ENCODE data around the gene PPM1E. TPM values are rescaled to one million over a fixed set of nuclear protein-coding genes. Genes with fewer than 3 reads are reported as not detected.

The PPM1E gene
- polyA plus RNA-seq, 1 donor, result 1.3 TPM

DNA sequence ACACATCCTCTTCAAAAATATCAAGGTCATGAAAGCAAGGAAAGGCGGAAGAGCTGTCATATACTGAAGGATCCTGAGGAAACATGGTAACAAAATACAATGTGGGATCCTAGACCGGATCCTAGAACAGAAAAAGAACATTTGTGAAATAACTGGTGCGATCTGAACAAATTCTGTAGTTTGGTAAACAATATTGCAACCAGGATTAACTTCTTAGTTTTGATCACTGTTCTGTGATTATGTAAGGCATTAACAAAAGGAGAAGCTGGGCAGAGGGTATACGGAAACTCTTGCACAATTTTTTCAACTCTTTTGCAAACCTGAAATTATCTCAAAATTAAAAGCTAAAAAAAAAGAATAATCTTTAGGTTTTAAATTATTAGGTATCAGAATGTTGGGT lies 241.3 kb downstream of the PPM1E start:
- DNase-seq (ENCODE audit: low read depth), result no peak

DNA sequence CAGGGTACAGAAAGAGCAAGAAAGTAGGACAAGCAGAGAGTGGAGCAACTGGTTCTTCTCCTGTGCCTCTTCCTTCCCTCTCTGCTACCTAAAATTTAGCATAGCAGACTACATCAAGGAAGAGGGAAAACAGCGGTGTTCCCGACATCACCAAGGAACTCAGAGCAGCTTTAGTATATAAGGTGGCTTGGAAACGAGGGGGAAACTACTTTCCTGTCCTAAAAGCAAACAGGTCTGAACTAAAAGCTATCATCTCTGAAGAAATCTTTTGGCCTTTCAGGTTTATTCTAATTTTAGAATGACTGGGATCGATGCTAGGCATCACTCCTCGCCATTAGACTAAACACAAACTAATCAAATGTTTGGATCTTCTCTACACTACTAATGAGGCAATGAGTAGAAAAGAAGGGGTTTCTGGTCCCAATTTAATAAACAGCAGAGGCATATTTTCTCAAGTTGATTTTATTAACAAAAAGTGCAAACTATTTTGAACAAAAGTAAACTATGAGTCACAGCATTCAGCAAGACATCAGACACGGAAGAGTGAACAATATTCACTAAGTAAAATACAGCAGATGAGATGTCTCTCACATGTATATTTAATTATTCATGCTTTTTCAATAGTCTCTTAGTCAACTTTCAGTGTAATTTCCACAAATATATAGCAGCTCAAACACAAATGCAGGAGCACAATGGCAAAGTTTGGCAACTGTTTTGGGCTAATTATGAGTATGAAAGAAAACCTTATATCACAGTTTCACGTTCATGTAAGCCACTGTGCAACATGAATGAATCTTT lies 242.3 kb downstream of the PPM1E start:
- no peak for DNase-seq (ENCODE audit: low read depth)

DNA sequence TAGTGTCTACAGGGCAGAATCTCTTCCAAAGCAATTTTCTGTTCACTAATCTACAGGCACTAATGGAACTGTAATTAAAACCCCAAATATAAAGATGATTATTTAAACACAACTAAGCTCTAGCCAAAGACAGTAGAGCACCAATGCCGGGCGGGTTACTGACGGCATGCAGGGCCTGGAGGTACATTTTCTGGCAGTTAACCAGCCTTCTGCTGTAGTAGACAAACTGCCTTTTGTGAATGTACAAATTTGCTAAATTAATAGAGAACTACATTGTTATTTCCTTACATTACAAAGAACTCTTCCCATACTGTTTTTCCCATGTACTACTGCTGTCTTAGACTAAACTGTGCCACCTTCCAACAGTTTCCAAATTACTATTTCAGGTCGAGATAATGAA lies 243.2 kb downstream of the PPM1E start:
- DNase-seq (ENCODE audit: low read depth), result no peak

DNA sequence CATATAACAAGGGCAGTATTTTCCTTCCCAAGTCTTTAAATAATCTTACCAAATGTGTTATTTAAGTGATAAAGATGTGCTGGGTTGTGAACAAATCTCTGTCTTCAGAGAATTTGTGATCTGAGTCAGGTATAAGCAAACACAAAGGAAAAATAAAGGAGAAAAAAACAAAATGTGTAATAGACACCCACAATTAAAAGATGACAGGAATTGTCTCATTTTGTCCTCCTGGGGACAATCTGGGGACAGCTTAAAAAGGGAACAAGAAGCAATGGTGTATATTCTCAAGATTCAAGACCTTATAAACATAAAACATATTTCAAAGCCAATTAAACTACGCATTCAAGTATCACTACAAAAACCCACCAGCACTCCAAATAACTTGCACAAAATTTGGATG lies 243.8 kb downstream of the PPM1E start:
- no peak for DNase-seq (ENCODE audit: low read depth)

DNA sequence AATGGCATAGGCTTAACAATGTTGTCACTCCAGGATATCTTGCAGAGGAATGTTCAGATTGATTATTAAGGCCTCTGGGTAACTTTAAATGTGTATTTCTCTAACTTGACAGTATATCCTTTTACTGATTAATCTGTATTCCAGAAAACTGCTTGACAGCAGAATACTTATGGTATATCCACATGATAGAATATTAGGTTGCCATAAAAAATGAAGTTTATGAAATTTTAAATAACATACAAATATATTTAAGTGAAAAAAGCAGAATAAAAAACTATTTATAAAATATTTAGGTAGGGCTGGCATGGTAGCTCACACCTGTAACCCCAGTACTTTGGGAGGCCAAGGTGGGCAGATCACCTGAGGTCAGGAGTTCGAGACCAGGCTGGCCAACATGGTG lies 244.4 kb downstream of the PPM1E start:
- no peak for DNase-seq (ENCODE audit: low read depth)

DNA sequence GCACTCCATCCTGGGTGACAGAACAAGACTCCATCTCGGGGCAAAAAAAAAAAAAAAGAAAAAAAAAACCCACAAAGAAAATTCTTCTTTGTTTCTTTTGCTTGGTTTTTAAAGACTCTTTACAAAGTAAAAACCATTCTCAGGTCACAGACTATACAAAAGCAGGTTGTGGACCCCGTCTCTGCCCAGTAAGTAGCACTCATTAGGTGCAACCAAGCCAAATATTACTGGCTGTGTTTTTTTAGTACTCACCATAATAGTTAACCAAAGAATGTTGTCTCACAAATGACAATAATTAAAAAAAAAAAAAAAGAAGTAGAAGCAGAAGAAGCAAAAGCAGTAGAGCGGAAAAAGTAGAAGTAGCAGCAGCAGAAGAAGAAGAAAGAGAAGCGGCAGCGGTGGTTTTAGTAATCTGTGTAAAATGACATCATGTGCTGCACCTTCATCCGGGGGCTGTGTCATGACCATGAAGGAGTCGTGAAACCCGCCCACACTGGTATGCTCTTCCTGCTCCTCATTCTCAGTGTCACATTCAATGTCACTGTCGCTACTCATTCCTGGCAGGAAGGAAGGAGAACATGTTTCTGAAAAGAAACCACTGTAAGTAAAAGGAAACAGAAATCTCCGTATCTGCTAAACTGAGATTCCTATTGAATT lies 245.6 kb downstream of the PPM1E start:
- DNase-seq (ENCODE audit: low read depth), result no peak

DNA sequence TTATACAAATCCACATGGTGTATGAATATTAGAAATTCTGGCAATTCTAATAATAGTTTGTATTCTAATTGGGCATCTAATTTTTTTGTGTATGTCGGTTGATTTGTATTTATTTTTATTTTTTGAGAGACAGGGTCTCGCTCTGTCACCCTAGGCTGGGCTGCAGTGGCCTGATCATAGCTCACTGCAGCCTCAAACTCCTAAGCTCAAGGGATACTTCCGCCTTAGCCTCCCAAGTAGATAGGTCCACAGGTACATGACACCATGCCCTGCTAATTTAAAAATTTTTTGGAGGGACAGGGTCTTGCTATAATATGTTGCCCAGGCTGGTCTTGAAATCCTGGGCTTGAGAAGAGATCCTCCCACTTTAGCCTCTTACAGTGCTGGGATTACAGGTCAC lies 246.5 kb downstream of the PPM1E start:
- no peak for DNase-seq (ENCODE audit: low read depth)

DNA sequence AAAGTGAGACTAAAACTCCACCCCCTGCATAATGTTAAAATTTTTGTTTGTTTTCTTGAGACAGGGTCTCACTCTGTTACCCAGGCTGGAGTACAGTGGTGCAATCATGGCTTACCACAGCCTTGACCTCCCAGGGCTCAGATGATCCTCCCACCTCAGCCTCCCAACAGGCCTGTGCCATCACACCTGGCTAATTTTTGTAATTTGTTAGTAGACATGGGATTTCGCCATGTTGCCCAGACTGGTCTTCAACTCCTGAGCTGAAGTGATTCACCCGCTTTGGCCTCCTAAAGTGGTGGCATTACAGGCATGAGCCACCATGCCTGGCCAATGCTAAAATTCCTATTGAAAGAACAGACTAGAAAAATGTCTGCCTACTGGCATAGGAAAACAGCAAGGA lies 247.2 kb downstream of the PPM1E start:
- no peak for DNase-seq (ENCODE audit: low read depth)

DNA sequence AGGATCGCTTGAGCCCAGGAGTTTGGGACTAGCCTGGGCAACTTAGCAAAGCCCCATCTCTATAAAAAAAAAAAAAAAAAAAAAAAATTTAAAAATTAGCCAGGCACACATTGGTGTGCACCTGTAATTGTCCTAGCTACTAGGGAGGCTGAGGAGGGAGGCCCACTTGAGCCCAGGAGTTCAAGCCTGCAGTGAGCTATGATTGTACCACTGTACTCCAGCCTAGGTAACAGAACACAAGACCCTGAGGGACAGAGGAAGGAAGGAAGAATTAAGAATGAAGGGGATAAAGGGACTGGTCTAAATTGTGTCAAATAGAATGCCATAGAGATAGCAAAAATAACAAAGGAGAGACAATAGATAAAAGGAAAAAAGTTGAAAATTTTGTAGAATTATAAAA lies 248.2 kb downstream of the PPM1E start:
- DNase-seq (ENCODE audit: low read depth), result no peak

DNA sequence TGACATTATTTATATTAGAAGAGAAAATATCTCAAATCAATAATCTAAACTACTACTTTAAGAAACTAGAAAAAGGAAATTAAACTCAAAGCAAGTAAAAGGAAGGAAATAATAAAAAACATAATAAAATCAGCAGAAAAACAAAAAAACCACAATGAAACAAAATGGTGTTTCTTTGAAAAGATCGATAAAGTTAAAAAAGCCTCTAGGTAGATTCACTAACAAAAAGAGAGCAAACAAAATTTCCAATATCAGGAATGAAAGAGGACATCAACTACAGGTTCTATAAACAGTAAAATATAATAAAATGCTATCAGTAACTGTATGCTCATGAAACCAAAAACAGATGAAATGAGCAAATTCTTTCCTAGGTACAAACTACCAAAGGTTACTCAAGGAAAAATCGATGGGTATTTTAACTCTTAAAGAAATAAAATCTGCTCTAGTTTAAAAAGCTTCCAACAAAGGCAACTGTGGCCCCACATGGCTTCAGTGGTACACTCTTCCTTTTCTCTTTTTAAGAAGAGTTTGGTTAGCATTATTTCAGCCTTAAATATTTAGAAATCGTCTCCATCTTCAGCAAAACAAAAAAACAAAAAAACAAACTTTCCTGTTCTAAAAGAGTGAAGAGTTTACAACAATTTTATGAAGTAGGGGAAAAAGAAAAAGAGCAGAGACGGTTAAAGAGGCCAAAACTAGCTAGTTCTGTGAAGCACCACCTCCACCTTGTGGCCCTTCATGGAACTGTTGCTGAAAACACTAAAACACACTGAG lies 248.9 kb downstream of the PPM1E start:
- peak; percentile 35 for DNase-seq (ENCODE audit: low read depth)

DNA sequence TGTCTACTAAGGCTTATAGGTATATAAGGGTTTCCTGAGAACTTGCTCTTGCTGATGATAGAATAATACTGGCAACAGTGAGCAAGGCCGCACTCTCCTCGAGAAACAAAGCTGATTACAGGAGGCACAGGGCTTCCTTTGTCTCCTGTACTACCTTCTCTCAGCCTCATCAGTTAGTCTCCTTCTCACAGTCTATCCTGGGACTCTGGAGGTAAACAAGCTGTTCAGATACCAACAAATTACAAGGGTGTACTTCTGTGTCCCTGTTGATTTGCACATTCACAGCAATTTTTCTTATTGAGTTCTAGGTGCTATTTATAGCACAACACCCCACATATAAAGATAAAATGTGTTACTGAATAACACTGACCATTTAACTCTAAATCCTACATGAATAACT lies 252.3 kb downstream of the PPM1E start:
- DNase-seq (ENCODE audit: low read depth), result no peak

DNA sequence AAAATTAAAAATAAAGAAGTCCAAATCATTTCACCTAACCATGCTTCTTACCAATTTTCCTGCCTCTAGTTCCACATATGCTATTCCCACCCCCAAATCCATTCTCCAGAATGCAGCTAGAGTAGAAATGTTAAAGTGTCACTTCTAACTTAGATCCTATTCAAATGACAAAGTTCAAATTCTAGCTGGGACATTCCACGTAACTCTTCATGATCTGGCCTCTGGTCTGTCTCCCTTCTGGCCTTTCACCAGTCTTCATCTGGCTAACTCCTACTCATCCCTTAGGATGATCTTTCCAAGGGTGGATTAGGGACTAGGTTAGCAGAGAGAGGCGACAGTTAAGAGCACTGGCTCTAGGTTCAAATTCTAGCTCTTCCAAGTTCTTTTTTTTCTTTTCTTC lies 253.1 kb downstream of the PPM1E start:
- DNase-seq (ENCODE audit: low read depth), result no peak

DNA sequence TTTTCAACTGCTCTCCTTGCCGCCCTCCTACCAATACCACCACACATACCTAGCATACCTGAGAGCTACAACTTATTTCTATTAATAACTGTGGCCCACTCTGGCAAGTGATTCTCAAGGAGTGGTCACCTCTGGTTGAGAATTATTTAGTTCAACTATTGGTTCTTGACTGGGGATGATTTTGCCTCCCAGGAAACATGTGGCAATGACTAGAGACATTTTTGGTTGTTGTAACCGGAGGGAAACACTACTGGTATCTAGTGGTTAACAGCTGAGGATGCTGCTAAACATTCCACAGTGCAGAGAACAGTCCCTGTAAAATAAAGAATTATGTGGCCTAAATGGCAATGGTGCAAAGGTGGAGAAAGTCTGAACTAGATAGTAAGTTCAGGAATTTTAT lies 254.4 kb downstream of the PPM1E start:
- no peak for DNase-seq (ENCODE audit: low read depth)

DNA sequence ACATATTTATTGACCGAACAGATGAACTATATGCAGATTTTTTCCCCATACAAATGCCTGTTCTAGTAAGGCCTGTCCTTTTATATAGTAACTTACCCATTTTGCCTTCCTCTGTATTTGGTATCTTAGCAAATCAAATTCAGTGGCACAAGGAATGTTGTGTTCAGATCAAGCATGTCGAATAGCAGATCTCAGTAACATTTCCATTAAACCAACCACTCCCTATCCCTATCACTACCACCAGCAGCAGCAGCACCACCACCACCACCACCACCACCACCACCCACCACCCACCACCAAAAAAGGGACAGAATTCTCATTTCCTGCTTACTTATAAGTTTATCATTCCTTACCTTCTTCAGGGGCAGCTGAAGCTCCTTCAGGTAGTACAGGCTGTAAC lies 256.3 kb downstream of the PPM1E start:
- DNase-seq (ENCODE audit: low read depth), result no peak

DNA sequence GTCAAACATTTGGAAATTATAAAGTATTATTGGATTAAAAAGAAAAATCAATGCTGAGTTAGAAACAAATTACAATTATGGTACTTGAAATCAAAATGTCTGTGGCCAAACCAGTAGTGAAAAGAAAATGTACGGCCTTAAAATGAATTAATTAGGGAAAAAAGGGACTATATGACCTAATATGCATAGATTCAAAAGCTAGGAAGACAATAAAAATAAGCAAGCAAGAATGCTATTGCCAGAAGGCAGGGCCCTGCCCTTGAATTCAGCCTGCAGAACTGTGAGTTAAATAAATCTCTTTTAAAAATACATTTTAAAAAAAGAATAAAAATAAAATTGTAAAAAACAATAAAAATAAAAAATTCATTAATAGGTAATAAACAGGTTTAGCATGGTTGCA lies 262.4 kb downstream of the PPM1E start:
- DNase-seq (ENCODE audit: low read depth), result no peak

DNA sequence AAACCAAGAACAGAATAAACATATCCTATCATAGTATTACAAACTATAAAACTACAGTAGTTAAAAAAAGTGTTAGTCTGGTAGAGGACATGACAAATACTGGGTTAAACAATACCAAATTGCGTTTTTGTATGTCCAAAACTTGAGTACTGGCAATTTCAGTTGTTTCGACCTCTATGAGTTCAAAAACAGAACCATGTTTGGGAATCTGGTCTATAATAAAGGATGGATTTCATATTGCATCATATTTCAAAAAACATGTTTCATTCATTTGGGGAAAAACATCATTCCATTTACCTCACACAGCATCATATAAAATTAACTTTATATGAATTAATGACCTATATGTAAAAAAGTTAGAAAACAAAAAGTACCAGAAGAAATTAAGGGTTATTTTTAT lies 269.3 kb downstream of the PPM1E start:
- no peak for DNase-seq (ENCODE audit: low read depth)

DNA sequence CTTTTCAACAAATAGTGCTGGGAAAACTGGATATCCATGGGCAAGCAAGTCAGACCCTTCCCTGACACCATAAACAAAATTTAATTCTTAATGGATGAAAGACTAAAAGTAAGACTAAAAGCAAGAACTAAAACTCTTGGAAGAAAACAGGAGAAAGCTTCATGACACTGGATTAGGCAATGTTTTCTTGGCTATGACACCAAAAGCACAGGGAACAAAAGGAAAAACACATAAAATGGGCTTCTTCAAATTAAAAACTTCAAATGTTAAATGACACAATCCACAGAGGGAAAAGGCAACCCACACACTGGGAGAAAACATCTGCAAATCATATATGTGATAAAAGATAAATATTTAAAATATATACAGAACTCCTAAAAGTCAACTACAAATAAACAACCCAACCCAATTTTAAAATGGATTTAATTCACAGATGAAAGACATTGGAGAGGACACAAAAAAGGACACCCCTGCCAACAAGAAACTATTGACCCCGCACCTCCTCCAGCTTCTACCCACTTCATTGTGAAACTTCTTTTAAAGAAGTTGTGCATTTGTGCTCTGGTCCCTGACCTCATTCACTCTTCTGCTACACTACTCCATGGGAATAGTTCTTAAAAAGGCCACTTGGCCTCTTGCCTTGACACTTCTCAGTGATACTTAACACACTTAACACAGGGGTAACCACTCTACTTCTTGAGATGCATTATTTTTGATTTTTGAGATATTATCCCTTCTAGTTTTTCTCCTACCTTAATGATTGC lies 270.7 kb downstream of the PPM1E start:
- no peak for DNase-seq (ENCODE audit: low read depth)

DNA sequence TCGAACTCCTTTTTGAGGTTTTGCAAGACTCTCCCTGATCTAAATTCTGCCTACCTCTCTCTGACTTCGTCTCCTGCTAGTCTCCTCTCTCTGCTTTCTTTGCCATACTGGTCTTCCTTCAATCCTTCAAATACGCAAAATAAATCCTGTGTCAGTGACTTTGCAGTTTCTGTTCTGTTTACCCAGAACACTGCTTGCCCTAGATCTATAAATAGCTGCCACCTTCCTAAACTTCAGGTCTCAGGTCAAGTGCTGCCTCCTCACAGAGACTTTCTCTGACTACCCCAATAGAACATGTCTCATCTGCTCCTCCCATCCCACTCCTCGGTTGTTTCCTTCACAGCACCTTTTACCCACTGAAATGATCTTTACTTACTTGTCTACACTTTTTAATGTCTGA lies 272.1 kb downstream of the PPM1E start:
- no peak for DNase-seq (ENCODE audit: low read depth)

DNA sequence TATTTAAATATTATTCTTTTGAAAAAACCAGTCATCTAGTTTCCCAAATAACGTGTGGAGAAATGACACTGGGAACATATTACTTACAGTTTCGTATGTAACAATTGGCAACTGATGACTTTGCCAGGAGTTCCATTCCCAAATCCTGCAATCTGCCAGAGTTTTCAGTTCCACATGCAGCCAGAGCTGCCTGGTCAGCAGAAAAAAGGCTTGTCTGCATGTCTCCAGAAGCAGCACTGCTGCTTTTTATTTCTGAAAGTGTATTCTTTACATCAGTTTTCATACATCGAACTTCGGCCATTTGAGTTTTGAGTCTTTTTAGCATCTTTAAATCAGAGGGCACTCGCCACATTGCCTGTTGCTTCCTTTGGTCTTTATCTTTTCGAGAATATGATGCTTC lies 272.7 kb downstream of the PPM1E start:
- DNase-seq (ENCODE audit: low read depth), result no peak

DNA sequence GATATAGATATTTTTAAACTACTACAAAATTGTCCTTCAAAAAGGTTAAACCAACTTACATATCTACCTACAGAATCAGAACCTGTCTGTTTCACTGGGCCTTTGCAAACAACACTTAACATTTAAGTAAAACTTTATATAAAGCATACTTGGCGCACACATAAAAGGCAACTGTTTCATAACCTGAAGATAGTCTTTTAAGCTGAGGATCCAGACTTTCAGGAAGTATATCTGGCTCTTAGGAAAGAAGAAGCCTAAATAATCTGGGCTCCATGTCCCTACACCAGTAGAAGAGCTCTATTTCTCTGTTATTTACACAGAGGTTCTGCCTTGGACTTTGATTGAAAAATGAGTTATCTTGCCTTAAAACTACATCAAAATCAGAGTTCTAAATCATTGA lies 275.2 kb downstream of the PPM1E start:
- DNase-seq (ENCODE audit: low read depth), result no peak

All from forelimb muscle (tissue), 1 donor.